Sigmoid colon (tissue), 7 donors: ENCODE results near the gene SELENOV. TPM values are rescaled to one million over a fixed set of nuclear protein-coding genes. Genes with fewer than 3 reads are reported as not detected.

Experiments
- DNase-seq: peaks from one replicate; pipeline ENCODE4 v3.0.0-alpha.2; 2019
- H3K27ac ChIP-seq, 4 donors: fragments of 200-600 bp; sonication (generic); one replicate each; pipeline ENCODE4 v1.5.1; 2016 to 2019; ENCODE audit warnings: mild to moderate bottlenecking in 1 of 4
- H3K27me3 ChIP-seq, 3 donors: fragments of 200-600 bp; sonication (generic); one replicate each; pipeline ENCODE4 v1.5.1; 2019; ENCODE audit warnings: mild to moderate bottlenecking in 1 of 3
- H3K36me3 ChIP-seq, 4 donors: fragments of 200-600 bp; sonication (generic); one replicate each; pipeline ENCODE4 v1.5.1; 2016 to 2019
- H3K4me1 ChIP-seq, 4 donors: fragments of 200-600 bp; sonication (generic); one replicate each; pipeline ENCODE4 v1.5.1; 2017 to 2019
- H3K4me3 ChIP-seq, 4 donors: fragments of 200-600 bp; sonication (generic); one replicate each; pipeline ENCODE4 v1.5.1; 2017 to 2019; ENCODE audit warnings: mild to moderate bottlenecking in 2 of 4, moderate library complexity in 1 of 4
- H3K9me3 ChIP-seq, 4 donors: fragments of 200-600 bp in 3 of 4; sonication (generic) in 3 of 4; one replicate each; pipeline versions ENCODE4 v1.5.1 to v1.6.1; 2013 to 2019
- EP300 ChIP-seq, 4 donors: sonication (generic); formaldehyde crosslinking; IDR thresholded peaks; one replicate each; pipeline ENCODE4 v1.6.1; 2017; ENCODE audit warnings: antibody characterized with exemption in 4 of 4
- POLR2A ChIP-seq, 2 donors: fragments of 450-650 bp; IDR thresholded peaks; one replicate each; pipeline ENCODE4 v1.6.1; 2016; ENCODE audit warnings: antibody characterized with exemption in 2 of 2, mild to moderate bottlenecking in 2 of 2, moderate library complexity in 2 of 2
- POLR2AphosphoS5 ChIP-seq, 4 donors: sonication (generic); formaldehyde crosslinking; IDR thresholded peaks; one replicate each; pipeline ENCODE4 v1.6.1; 2017; ENCODE audit warnings: antibody characterized with exemption in 4 of 4
- WGBS, 2 donors: extraction: QIAGEN DNeasy Blood & Tissue Kit; methylation state at CpG; one replicate each; pipeline ENCODE4 v1.1.7; 2013; 5-methylcytosine and 5-hydroxymethylcytosine counted together
- intact Hi-C: fragments of 100-400 bp; cut with DNase I; formaldehyde crosslinking; loops from one replicate; pipeline ENCODE4 v1.15.1; 2023
- polyA plus RNA-seq, 3 donors: library from polyadenylated mRNA; stranded (reverse); fragments of 200-250 nt; gene quantifications; one replicate each; pipeline ENCODE4 v1.2.3, GENCODE V29; 2013
- total RNA-seq, 4 donors: library from RNA; depleted of rRNA; stranded (reverse); fragments of >200 nt; gene quantifications; one replicate each; pipeline ENCODE4 v1.1.0, GENCODE V29; 2016
- TF ChIP-seq, protein P1 (sequence below), 4 experiments: fragments of 450-650 bp in 3 of 4; fragments of 200-600 bp in 1 of 4; IDR thresholded peaks; one replicate each; pipeline ENCODE4 v1.5.1; 2016 to 2019; ENCODE audit warnings: antibody characterized with exemption in 4 of 4, mild to moderate bottlenecking in 3 of 4, moderate library complexity in 2 of 4
- donor health status: healthy with polysubstance abuse.
- donor health status: Bipolar disorder and iron deficiency.
- donor health status: healthy.

The SELENOV gene, protein sequence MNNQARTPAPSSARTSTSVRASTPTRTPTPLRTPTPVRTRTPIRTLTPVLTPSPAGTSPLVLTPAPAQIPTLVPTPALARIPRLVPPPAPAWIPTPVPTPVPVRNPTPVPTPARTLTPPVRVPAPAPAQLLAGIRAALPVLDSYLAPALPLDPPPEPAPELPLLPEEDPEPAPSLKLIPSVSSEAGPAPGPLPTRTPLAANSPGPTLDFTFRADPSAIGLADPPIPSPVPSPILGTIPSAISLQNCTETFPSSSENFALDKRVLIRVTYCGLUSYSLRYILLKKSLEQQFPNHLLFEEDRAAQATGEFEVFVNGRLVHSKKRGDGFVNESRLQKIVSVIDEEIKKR
- total RNA-seq (not detected), polyA plus RNA-seq (not detected)

GRCh38 chr19:39514840-39515550 is at the start of gene SELENOV:
Gene SELENOV (plus strand): TSS chr19:39515139. CDS start chr19:39515213, 74 bp downstream.
- intact Hi-C loops = no loop called here
- WGBS, 2 donors = 2 to 6% methylated on average over 56 of the region's 56 CpGs
- no peaks in the 10 kb centered on the region for H3K9me3 ChIP-seq
- peak within 1 kb of the TSS; percentile 0 to 47 (median 34) for H3K4me3 ChIP-seq
- peaks cover 0 to 16% (median 14%) of the 10 kb centered on the region in 4 donors for H3K4me1 ChIP-seq
- no peaks in the 10 kb centered on the region for H3K36me3 ChIP-seq
- DNase-seq = no peak
- no peak within 1 kb of the TSS for H3K27ac ChIP-seq
- peaks cover 18 to 64% (median 36%) of the 10 kb centered on the region in 3 donors for H3K27me3 ChIP-seq
- TF ChIP-seq EP300 (IDR thresholded peaks at IDR 0.05) = no peak
- TF ChIP-seq POLR2AphosphoS5 (IDR thresholded peaks at IDR 0.05) = no peak

GRCh38 chr19:39465956-39466747 is 48.8 kb upstream of the SELENOV start:
- 96% methylated on average over 18 of the region's 18 CpGs for WGBS, 2 donors
- H3K4me3 ChIP-seq = no peak overlapping the region
- DNase-seq = no peak
- no peaks in the 10 kb centered on the region for H3K27me3 ChIP-seq
- H3K27ac ChIP-seq = no peak overlapping the region
- no peak for TF ChIP-seq POLR2A (IDR thresholded peaks at IDR 0.05)
- TF ChIP-seq, protein P1, sequence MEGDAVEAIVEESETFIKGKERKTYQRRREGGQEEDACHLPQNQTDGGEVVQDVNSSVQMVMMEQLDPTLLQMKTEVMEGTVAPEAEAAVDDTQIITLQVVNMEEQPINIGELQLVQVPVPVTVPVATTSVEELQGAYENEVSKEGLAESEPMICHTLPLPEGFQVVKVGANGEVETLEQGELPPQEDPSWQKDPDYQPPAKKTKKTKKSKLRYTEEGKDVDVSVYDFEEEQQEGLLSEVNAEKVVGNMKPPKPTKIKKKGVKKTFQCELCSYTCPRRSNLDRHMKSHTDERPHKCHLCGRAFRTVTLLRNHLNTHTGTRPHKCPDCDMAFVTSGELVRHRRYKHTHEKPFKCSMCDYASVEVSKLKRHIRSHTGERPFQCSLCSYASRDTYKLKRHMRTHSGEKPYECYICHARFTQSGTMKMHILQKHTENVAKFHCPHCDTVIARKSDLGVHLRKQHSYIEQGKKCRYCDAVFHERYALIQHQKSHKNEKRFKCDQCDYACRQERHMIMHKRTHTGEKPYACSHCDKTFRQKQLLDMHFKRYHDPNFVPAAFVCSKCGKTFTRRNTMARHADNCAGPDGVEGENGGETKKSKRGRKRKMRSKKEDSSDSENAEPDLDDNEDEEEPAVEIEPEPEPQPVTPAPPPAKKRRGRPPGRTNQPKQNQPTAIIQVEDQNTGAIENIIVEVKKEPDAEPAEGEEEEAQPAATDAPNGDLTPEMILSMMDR (IDR thresholded peaks at IDR 0.05) = no peak
- TF ChIP-seq POLR2AphosphoS5 (IDR thresholded peaks at IDR 0.05) = no peak
- no peak for TF ChIP-seq EP300 (IDR thresholded peaks at IDR 0.05)
- peaks cover 42 to 94% (median 67%) of the 10 kb centered on the region in 4 donors for H3K36me3 ChIP-seq
- H3K4me1 ChIP-seq = no peaks in the 10 kb centered on the region
- intact Hi-C loops = no loop called here
- no peaks in the 10 kb centered on the region for H3K9me3 ChIP-seq

GRCh38 chr19:39467941-39468340 is 47.0 kb upstream of the SELENOV start:
- Histone ChIP-seq H3K27ac (no peak overlapping the region), H3K36me3 (peaks cover 56 to 100% (median 84%) of the 10 kb centered on the region in 4 donors)
- WGBS, 2 donors = 95 to 96% methylated on average over 7 of the region's 7 CpGs

GRCh38 chr19:39469036-39469435 is 45.9 kb upstream of the SELENOV start:
- no peaks in the 10 kb centered on the region for H3K9me3 ChIP-seq
- no peak overlapping the region for H3K4me3 ChIP-seq
- no peak for DNase-seq
- no peaks in the 10 kb centered on the region for H3K27me3 ChIP-seq
- H3K4me1 ChIP-seq = no peaks in the 10 kb centered on the region
- H3K36me3 ChIP-seq = peaks cover 67 to 100% (median 93%) of the 10 kb centered on the region in 4 donors
- no peak for TF ChIP-seq POLR2A (IDR thresholded peaks at IDR 0.05)
- no peak for TF ChIP-seq POLR2AphosphoS5 (IDR thresholded peaks at IDR 0.05)
- TF ChIP-seq EP300 (IDR thresholded peaks at IDR 0.05) = no peak
- TF ChIP-seq, protein P1 (IDR thresholded peaks at IDR 0.05) = no peak
- no peak overlapping the region for H3K27ac ChIP-seq
- WGBS, 2 donors = 95% methylated on average over 11 of the region's 11 CpGs
- intact Hi-C loops = no loop called here

More at GRCh38 chr19:39467941-39468340, 47.0 kb upstream of the SELENOV start:
- no peak for DNase-seq
- TF ChIP-seq EP300 (IDR thresholded peaks at IDR 0.05) = no peak
- no peak for TF ChIP-seq POLR2A (IDR thresholded peaks at IDR 0.05)
- TF ChIP-seq, protein P1 (IDR thresholded peaks at IDR 0.05) = no peak
- TF ChIP-seq POLR2AphosphoS5 (IDR thresholded peaks at IDR 0.05) = no peak
- Histone ChIP-seq H3K4me1 (no peaks in the 10 kb centered on the region), H3K27me3 (no peaks in the 10 kb centered on the region), H3K4me3 (no peak overlapping the region), H3K9me3 (no peaks in the 10 kb centered on the region)
- intact Hi-C loops = no loop called here
